Amniotic stem cell (primary cell): ENCODE results near the gene ZNF423.

Experiments
- DNase-seq: peaks from one replicate; lab custom pipeline; 2025; lab: John Stamatoyannopoulos, UW

ZNF423 gene

GRCh38 chr16:49663081-49664065, 192.5 kb downstream of the ZNF423 start:
- no peak for DNase-seq

DNA sequence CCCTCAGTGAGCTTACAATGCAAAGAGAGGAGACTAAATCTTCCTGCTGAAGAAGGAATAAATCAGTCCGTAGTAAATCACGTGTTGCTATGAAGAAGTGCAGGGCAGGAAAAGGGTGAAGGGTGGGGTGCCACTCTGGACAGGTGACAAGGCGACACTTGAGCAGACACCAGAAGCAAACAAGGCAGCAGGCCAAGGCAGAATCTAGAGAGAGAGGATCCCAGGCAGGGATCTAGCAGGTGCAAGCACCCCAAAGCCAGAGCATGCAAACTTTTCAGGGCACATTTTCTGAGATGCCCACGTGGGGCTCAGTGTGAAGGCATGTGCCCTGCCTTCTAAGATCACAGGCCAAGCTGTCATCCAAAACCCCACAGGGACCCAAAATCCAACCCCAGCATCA, 193.3 kb downstream of the ZNF423 start:
- DNase-seq: no peak

GRCh38 chr16:49661465-49662187, 194.3 kb downstream of the ZNF423 start:
- DNase-seq: no peak

DNA sequence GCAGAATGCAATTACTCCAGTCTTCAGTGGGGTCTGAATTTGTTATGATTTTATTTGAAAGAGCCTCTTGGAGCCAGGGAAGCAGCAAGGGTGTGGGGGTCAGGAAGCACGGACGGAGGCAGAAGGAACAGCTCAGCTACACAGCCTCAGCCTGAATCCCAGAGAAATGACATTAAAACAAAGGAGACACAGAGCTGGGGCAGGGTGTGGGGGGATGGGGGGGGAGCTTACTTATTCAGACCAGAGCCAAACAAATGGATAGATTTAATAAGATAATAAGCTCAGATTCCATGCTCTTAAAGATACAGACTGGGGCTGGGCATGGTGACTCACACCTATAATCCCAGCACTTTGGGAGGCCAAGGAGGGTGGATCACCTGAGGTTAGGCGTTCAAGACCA, 195.3 kb downstream of the ZNF423 start:
- no peak for DNase-seq

DNA sequence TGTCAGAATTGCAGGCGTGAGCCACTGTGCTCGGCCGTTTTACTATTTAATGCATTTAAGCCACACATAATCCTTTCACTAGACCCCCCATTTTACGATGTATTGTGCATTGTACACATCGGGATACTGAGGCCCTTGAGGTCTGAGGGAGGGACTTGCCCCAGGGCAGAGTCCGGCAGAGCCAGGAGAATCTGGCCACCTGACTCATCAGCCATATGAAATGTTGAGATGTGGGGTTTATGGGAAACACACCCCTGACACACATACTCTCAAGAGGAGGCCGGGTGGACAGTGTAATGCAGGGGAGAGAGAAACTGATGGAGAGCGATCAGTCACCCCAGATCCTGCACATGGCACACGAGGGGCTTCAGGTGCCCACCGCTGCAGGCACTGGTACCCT, 196.6 kb downstream of the ZNF423 start:
- no peak for DNase-seq

- DNase-seq: no peak
Observed at GRCh38 chr16:49658531-49658930, 197.4 kb downstream of the ZNF423 start.

DNA sequence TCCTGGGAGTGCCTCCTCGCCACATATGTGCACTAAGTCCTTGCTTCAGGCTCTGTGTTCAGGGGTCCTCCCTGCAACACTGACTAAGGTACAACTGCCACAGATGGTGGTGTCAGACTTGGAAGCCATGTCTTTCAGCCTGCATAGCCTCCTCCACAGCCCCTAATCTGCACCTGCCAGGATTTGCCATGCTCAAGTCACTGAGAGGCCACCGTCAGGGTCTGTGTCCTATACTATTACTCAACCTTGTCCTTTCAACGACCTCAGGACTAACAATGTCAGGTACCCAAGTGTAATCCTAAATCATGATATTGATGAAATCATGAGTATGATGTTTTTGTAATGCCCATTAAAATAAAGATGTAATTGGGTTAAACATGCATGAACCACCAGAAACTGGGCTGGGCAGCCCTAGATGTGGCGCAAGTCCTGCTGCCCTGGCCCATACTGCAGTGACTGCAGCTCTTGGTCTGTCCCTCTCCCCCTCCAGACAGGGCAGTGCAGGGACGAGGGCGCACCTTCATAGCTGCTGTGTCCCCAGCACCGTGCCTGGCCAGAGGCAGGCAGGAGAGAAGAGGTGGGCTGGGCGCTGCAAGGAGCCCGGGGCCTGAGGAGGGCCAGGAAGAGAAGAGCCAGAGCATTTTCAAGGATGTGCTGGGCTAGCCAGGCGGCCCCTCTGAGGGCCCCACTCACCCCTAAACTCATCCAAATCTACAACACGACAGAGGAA, 198.0 kb downstream of the ZNF423 start:
- no peak for DNase-seq

- DNase-seq: no peak
Observed at GRCh38 chr16:49654425-49654824, 201.5 kb downstream of the ZNF423 start.

- DNase-seq: no peak
Observed at GRCh38 chr16:49653577-49653976, 202.3 kb downstream of the ZNF423 start.

DNA sequence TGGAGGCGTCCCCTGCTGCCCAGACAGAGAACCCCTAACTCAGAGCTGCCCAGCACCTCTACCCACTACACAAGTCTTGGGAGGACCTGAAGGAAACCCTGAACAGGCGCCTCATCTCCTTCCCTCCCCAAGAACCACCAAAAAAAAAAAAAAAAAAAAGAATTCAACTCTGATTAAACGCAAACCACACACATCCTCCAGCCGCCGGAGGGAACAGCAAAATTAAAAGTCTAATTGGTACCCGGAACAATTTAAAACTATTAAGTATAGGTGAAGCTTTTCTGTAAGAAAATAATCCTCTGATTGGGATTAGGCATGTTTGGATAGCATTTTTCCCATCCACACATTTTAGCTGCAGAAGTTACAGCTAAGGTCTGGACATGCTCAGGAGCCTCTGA, 202.7 kb downstream of the ZNF423 start:
- DNase-seq: no peak

DNA sequence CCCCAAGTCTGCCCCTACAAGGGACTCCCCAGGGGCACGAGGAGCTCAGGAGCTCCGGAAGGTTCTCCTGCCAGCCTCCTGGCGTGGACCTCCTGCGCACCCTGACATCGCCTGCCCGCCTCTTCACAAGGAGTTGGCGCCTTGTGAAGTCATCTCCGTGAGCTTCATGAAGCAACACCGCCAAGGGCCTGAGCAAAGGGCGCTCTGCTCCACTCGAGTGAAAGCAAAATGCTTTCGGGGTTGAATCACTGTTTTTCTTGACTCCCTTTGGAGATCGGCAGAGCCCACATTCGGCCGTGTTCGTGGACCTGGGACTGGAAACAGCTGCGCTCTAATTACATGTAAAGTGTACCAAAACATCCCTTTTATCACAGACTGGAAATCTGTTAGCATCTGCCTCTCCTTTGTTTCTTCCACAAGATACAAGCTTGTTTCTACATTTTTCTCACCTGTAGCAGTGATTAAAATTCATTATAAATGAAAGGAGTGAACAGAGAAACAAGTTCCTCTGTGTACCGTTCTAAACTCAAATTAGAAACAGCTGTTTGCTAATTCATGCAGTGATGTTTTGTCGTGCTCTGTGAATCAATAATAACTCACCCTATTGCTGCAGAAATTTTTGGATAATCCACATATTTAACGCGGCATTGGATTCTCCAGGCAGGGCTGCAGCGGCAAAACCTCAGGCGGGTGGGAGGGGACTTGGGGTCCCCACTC, 203.3 kb downstream of the ZNF423 start:
- peak; percentile 67 for DNase-seq

DNA sequence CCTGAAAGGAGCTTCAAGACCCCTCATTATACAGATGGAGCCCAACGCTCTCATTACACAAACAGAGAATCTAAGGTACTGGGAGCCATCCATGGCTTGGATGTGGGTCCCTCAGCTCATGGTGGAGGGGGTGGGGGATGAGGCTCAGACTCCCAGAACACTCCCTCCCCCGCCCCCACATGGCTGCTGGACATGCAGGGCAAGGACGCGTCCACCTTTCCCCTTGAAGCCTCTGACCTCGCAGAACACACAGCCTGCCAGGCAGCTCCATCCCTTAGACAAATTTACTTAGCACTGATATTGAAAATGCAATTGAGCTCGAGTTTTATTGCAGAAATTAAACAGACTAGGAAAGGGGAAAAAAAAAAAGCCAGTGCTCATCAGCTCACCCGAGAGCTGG, 203.9 kb downstream of the ZNF423 start:
- DNase-seq: no peak

DNA sequence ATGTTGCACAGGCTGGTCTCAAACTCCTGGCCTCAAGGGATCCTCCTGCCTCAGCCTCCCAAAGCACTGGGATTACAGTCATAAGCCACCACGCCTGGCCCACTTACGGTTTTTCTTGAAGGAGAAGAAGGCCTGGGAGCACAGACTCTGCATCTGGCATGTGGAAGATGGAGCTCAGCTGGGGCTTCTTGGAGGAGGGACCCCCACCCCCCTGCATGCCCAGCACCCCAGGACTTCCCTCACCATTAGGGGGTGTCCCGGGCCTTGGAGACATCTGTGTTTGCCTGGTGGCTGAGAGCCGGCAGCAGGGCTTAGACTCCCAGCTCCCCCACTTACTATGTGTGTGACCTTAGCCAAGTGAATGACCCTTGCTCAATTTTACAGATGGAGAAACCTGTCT, 204.7 kb downstream of the ZNF423 start:
- no peak for DNase-seq

- no peak for DNase-seq
Observed at GRCh38 chr16:49650603-49651002, 205.3 kb downstream of the ZNF423 start.

- DNase-seq: no peak
Observed at GRCh38 chr16:49649013-49649765, 206.7 kb downstream of the ZNF423 start.

DNA sequence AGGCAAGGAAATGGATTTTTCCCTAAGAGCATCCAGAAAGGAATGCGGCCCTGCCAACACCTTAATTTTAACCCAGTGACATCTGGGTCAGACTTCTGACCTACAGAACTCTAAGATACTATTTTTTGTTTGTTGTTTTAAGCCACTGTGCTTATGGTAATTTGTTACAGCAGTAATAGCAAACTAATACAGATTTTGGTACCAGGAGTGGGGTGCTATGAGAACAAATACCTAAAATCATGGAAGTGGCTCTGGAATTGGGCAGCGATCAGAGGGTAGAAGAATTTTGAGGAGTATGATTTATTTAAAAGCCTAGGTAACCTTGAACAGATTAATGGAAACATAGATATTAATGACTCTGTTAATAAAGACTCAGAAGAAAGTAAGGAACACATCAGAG, 208.2 kb downstream of the ZNF423 start:
- DNase-seq: no peak

- DNase-seq: no peak
Observed at GRCh38 chr16:49645263-49645662, 210.6 kb downstream of the ZNF423 start.

DNA sequence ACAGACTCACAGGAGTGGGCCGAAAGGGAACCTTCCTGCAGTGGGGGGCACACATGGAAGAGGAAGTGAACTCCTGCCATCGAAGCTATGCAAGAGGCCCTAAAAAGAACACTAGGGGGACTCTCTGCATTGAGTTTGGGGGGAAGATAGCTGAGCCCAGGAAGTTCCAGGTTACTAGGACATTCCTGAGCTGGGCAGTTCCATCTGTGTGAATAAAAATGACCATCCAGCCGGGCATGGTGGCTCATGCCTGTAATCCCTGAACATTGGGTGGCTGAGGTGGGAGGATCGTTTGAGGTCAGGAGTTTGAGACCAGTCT, 211.8 kb downstream of the ZNF423 start:
- no peak for DNase-seq

- peak; percentile 55 for DNase-seq
Observed at GRCh38 chr16:49643429-49644144, 212.3 kb downstream of the ZNF423 start.

DNA sequence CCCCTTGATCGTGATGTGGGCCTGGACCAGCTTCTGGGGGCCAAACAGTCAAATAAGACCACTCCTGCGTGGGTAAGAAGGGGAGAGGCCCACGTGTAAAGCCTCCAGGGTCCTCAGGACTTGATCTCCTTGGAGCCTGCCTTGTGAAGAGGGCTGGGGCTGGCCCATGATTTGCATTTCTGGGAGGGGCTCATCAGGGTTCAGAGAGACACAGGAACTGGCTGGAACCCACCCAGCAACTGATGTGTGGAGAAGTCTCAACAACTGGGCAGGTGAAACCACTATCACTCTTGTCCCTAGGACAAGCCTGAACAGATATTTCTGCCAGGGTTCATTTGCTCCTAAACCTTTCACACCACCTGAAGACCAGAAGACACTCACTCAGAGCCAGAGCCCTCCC, 214.7 kb downstream of the ZNF423 start:
- DNase-seq: no peak

GRCh38 chr16:49640581-49640980, 215.3 kb downstream of the ZNF423 start:
- no peak for DNase-seq
